HEK293 (cell line): ENCODE data around the gene HADHA.

ENCODE experiments used
- CTCF ChIA-PET: fragments of 350-600 bp; formaldehyde crosslinking; extraction: SDS; loops from one replicate; lab custom pipeline; 2021; ENCODE audit warnings: antibody characterized with exemption; lab: Yijun Ruan, JAX
- POLR2A ChIA-PET: fragments of 300-600 bp; formaldehyde crosslinking; extraction: SDS; loops from one replicate; lab custom pipeline; 2020; ENCODE audit warnings: antibody characterized with exemption, inconsistent platforms; lab: Yijun Ruan, JAX
- H3K27ac ChIP-seq: fragments of 200-500 bp; sonication (Bioruptor generic); 2 replicates; pipeline ENCODE4 v1.5.1; 2014; ENCODE audit warnings: low read depth, low read length, control low read depth, inconsistent platforms; ENCODE audit errors: extremely low read depth
- H3K36me3 ChIP-seq, 2 experiments: fragments of 200-500 bp in 1 of 2; sonication (Bioruptor generic) in 1 of 2; 1 replicate in 1 of 2; 2 replicates in 1 of 2; pipeline ENCODE4 v1.5.1; 2014 to 2017; ENCODE audit warnings: inconsistent platforms in 2 of 2, low read length in 2 of 2; ENCODE audit not compliant: control insufficient read depth in 2 of 2, insufficient read depth in 1 of 2
- H3K4me1 ChIP-seq: fragments of 200-500 bp; sonication (Bioruptor generic); 2 replicates; pipeline ENCODE4 v1.5.1; 2014; ENCODE audit warnings: mild to moderate bottlenecking, low read length, inconsistent platforms; ENCODE audit not compliant: control insufficient read depth, insufficient read depth
- H3K4me3 ChIP-seq: 2 replicates; pipeline ENCODE4 v1.5.1; 2011; ENCODE audit warnings: low read depth, mild to moderate bottlenecking, control low read depth, low read length, moderate library complexity
- H3K9me3 ChIP-seq: fragments of 200-500 bp; sonication (Bioruptor generic); 2 replicates; pipeline ENCODE4 v1.5.1; 2014; ENCODE audit warnings: low read depth, low read length, inconsistent platforms; ENCODE audit not compliant: control insufficient read depth, insufficient read depth
- SCRT2 ChIP-seq: fragments of 450-650 bp; formaldehyde crosslinking; IDR thresholded peaks from 2 replicates; pipeline ENCODE4 v1.5.1; 2016; ENCODE audit warnings: missing biosample characterization, missing genetic modification characterization
- ZBTB44 ChIP-seq: fragments of 450-650 bp; IDR thresholded peaks from 2 replicates; pipeline ENCODE4 v1.5.1; 2018; ENCODE audit warnings: missing biosample characterization, mild to moderate bottlenecking, missing genetic modification characterization
- ZFP37 ChIP-seq: fragments of 450-650 bp; formaldehyde crosslinking; IDR thresholded peaks from 2 replicates; pipeline ENCODE4 v1.5.1; 2016; ENCODE audit warnings: missing biosample characterization, missing genetic modification characterization
- ZNF10 ChIP-seq: fragments of 450-650 bp; formaldehyde crosslinking; IDR thresholded peaks from 2 replicates; pipeline ENCODE4 v1.5.1; 2017; ENCODE audit warnings: missing biosample characterization, missing genetic modification characterization
- ZNF133 ChIP-seq: fragments of 450-650 bp; formaldehyde crosslinking; IDR thresholded peaks from 2 replicates; pipeline ENCODE4 v1.5.1; 2016; ENCODE audit warnings: missing biosample characterization, missing genetic modification characterization
- ZNF266 ChIP-seq: fragments of 450-650 bp; formaldehyde crosslinking; IDR thresholded peaks from 2 replicates; pipeline ENCODE4 v1.5.1; 2016; ENCODE audit warnings: missing biosample characterization, missing genetic modification characterization, low read depth
- ZNF416 ChIP-seq: fragments of 450-650 bp; formaldehyde crosslinking; IDR thresholded peaks from 2 replicates; pipeline ENCODE4 v1.5.1; 2016; ENCODE audit warnings: missing biosample characterization, missing genetic modification characterization
- ZNF521 ChIP-seq: fragments of 450-650 bp; formaldehyde crosslinking; IDR thresholded peaks from 2 replicates; pipeline ENCODE4 v1.5.1; 2017; ENCODE audit warnings: missing biosample characterization, mild to moderate bottlenecking, missing genetic modification characterization
- ZNF560 ChIP-seq: fragments of 450-650 bp; formaldehyde crosslinking; IDR thresholded peaks from 2 replicates; pipeline ENCODE4 v1.5.1; 2017; ENCODE audit warnings: missing biosample characterization, missing genetic modification characterization, borderline replicate concordance
- ZNF610 ChIP-seq: fragments of 450-650 bp; formaldehyde crosslinking; IDR thresholded peaks from 2 replicates; pipeline ENCODE4 v1.5.1; 2016; ENCODE audit warnings: missing biosample characterization, missing genetic modification characterization, borderline replicate concordance
- ZNF621 ChIP-seq: fragments of 450-650 bp; formaldehyde crosslinking; IDR thresholded peaks from 2 replicates; pipeline ENCODE4 v1.5.1; 2017; ENCODE audit warnings: missing biosample characterization, missing genetic modification characterization
- ZNF639 ChIP-seq: fragments of 450-650 bp; formaldehyde crosslinking; IDR thresholded peaks from 2 replicates; pipeline ENCODE4 v1.5.1; 2016; ENCODE audit warnings: missing biosample characterization, missing genetic modification characterization
- ZNF654 ChIP-seq: fragments of 450-650 bp; formaldehyde crosslinking; IDR thresholded peaks from 2 replicates; pipeline ENCODE4 v1.5.1; 2016; ENCODE audit warnings: low read depth, missing biosample characterization, missing genetic modification characterization
- ZNF660 ChIP-seq: fragments of 450-650 bp; IDR thresholded peaks from 2 replicates; pipeline ENCODE4 v1.5.1; 2018; ENCODE audit warnings: missing biosample characterization, mild to moderate bottlenecking, missing genetic modification characterization
- ZNF664 ChIP-seq: fragments of 450-650 bp; formaldehyde crosslinking; IDR thresholded peaks from 2 replicates; pipeline ENCODE4 v1.5.1; 2016; ENCODE audit warnings: missing biosample characterization, missing genetic modification characterization
- ZNF677 ChIP-seq: fragments of 450-650 bp; IDR thresholded peaks from 2 replicates; pipeline ENCODE4 v1.5.0; 2018; ENCODE audit warnings: missing biosample characterization, mild to moderate bottlenecking, missing genetic modification characterization, moderate library complexity
- ZNF76 ChIP-seq: fragments of 450-650 bp; formaldehyde crosslinking; IDR thresholded peaks from 2 replicates; pipeline ENCODE4; 2016; ENCODE audit warnings: low read depth, missing biosample characterization, missing genetic modification characterization, borderline replicate concordance
- ZNF830 ChIP-seq: fragments of 450-650 bp; IDR thresholded peaks from 2 replicates; pipeline ENCODE4 v1.5.0; 2018; ENCODE audit warnings: missing biosample characterization, missing genetic modification characterization, low read depth, mild to moderate bottlenecking, moderate library complexity
- ZSCAN23 ChIP-seq: fragments of 450-650 bp; formaldehyde crosslinking; IDR thresholded peaks from 2 replicates; pipeline ENCODE4 v1.5.1; 2016; ENCODE audit warnings: missing biosample characterization, missing genetic modification characterization
- TF ChIP-seq, protein P1 (sequence below): fragments of 450-650 bp; formaldehyde crosslinking; IDR thresholded peaks from 2 replicates; pipeline ENCODE4 v1.5.1; 2016; ENCODE audit warnings: missing biosample characterization, missing genetic modification characterization
- TF ChIP-seq, protein P2 (sequence below): fragments of 450-650 bp; formaldehyde crosslinking; IDR thresholded peaks from 2 replicates; pipeline ENCODE4 v1.5.1; 2016; ENCODE audit warnings: missing biosample characterization, missing genetic modification characterization

HADHA gene

DNA sequence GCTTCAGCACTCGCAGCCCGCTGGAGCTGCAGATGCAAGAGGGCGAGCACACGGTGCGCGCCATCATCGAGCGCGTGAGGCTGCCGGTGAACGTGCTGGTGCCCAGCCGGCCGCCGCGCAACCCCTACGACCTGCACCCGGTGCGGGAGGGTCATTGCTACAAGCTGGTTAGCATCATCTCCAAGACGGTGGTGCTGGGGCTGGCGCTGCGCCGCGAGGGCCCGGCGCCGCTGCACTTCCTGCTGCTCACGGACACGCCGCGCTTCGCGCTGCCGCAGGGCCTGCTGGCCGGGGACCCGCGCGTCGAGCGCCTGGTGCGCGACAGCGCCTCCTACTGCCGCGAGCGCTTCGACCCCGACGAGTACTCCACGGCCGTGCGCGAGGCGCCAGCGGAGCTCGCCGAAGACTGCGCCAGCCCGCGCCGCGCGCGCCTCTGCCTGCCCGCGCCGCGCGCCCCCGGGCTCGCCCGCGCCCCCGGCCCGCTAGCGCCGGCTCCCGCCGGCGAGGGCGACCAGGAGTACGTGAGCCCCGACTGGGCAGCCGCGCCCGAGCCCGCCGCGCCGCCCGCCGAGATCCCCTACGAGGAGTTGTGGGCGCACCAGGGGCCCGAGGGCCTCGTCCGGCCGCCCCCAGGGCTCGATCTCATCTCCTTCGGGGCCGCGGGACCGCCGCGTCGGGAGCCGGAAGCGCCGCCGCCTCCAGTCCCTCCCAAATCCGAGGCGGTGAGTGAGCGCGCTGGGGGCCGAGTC, 59.7 kb downstream of the HADHA start (continued):
- TF ChIP-seq, protein P1, sequence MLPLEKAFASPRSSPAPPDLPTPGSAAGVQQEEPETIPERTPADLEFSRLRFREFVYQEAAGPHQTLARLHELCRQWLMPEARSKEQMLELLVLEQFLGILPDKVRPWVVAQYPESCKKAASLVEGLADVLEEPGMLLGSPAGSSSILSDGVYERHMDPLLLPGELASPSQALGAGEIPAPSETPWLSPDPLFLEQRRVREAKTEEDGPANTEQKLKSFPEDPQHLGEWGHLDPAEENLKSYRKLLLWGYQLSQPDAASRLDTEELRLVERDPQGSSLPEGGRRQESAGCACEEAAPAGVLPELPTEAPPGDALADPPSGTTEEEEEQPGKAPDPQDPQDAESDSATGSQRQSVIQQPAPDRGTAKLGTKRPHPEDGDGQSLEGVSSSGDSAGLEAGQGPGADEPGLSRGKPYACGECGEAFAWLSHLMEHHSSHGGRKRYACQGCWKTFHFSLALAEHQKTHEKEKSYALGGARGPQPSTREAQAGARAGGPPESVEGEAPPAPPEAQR (tag by site-specific recombination), result no peak
- TF ChIP-seq ZNF521 (tag by site-specific recombination) (no peak), SCRT2 (no peak), ZNF660 (tag by site-specific recombination) (no peak), ZNF10 (no peak), ZNF416 (tag by site-specific recombination) (no peak), ZNF560 (tag by site-specific recombination) (no peak), ZNF133 (tag by site-specific recombination) (no peak), ZNF610 (tag by site-specific recombination) (no peak), ZBTB44 (tag by site-specific recombination) (no peak)

GRCh38 chr2:26184121-26184520, 60.3 kb downstream of the HADHA start:
- H3K4me3 ChIP-seq, result no peak overlapping the region
- ChIA-PET CTCF (interaction anchor here (0.9 kb wide), 1 partner anchor 332 kb away, joined by 3 read pairs; no protein-coding TSS in a partner anchor), POLR2A (no interaction called here)
- no peaks in the 10 kb centered on the region for H3K4me1 ChIP-seq
- peaks cover 0 to 52% of the 10 kb centered on the region in 2 experiments; a peak in 1 of 3 replicates for H3K36me3 ChIP-seq
- TF ChIP-seq ZNF830 (tag by site-specific recombination), result no peak
- TF ChIP-seq ZNF664 (tag by site-specific recombination), result no peak
- no peak for TF ChIP-seq ZSCAN23 (tag by site-specific recombination)
- TF ChIP-seq ZNF621 (tag by site-specific recombination), result no peak
- TF ChIP-seq ZNF76 (tag by site-specific recombination), result no peak
- no peak for TF ChIP-seq ZFP37
- TF ChIP-seq ZNF654, result no peak
- TF ChIP-seq ZNF639 (tag by site-specific recombination), result no peak
- H3K9me3 ChIP-seq, result no peaks in the 10 kb centered on the region
- no peak overlapping the region for H3K27ac ChIP-seq

GRCh38 chr2:26182887-26183630, 61.4 kb downstream of the HADHA start:
- Histone ChIP-seq H3K36me3 (peaks cover 0 to 42% of the 10 kb centered on the region in 2 experiments; a peak in 1 of 3 replicates), H3K9me3 (no peaks in the 10 kb centered on the region), H3K4me1 (no peaks in the 10 kb centered on the region), H3K4me3 (no peak overlapping the region), H3K27ac (no peak overlapping the region)
- ChIA-PET CTCF (no interaction called here), POLR2A (no interaction called here)
- TF ChIP-seq, protein P2, sequence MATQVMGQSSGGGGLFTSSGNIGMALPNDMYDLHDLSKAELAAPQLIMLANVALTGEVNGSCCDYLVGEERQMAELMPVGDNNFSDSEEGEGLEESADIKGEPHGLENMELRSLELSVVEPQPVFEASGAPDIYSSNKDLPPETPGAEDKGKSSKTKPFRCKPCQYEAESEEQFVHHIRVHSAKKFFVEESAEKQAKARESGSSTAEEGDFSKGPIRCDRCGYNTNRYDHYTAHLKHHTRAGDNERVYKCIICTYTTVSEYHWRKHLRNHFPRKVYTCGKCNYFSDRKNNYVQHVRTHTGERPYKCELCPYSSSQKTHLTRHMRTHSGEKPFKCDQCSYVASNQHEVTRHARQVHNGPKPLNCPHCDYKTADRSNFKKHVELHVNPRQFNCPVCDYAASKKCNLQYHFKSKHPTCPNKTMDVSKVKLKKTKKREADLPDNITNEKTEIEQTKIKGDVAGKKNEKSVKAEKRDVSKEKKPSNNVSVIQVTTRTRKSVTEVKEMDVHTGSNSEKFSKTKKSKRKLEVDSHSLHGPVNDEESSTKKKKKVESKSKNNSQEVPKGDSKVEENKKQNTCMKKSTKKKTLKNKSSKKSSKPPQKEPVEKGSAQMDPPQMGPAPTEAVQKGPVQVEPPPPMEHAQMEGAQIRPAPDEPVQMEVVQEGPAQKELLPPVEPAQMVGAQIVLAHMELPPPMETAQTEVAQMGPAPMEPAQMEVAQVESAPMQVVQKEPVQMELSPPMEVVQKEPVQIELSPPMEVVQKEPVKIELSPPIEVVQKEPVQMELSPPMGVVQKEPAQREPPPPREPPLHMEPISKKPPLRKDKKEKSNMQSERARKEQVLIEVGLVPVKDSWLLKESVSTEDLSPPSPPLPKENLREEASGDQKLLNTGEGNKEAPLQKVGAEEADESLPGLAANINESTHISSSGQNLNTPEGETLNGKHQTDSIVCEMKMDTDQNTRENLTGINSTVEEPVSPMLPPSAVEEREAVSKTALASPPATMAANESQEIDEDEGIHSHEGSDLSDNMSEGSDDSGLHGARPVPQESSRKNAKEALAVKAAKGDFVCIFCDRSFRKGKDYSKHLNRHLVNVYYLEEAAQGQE, result no peak
- no peak for TF ChIP-seq ZNF266 (tag by site-specific recombination)
- TF ChIP-seq ZNF677 (tag by site-specific recombination), result no peak
